GM19023 (cell line): ENCODE data around the gene SAMD10.
"Not testable (repeated sequence)": the region's sequence is repeated elsewhere in the genome, so short reads cannot be mapped to it uniquely, and the experiment has no call there.

Experiments used
- ATAC-seq: cut with Tn5 transposase; IDR thresholded peaks from one replicate; pipeline ENCODE4 v1.9.1; 2021; ENCODE audit warnings: mild to moderate bottlenecking, moderate library complexity; ENCODE audit not compliant: unreplicated experiment

The SAMD10 gene

DNA sequence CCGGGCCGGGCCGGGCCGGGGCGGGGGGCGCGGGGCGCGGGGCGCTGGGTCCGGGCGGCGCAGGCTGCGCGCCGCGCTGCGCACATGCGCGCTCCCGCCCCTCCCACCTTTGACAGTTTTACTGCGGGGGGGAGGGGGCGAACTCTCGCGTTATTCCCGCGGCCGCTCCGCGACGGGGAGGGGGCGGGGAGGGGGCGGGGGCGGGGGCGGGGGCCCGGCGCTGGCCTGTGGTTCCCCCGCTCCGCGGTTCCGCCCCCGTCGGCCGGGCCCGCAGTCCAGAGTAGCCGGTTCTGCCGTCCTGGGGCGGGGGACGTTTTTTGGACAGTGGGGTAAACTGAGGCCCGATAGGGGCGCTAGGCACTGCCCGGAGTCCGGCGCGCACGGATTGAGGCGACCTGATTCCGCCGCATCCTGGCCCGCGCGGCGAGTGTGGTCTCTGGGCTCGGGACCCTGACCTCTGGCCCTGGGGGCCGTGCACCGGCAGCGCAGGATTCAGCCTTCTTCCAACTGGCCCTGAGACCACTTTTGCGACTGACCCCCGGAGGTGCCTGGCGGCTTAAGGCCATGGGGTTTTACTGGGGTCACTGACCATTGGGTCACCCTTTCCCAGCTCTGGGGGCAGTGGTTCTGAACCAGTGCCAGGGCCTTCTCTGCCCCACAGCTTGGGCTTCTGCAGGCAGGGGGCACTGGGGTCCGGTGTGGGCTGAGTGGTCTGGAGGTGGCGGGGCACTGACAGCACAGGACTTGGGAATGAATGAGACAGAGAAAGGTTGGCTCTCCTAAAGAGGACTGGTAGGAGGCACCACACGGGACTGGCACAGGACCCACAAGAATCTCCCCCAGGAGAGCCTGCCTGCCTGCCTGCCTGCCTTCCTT, 9.4 kb downstream of the SAMD10 start, which contains the start of gene ZNF512B:
Gene ZNF512B, minus strand, starts transcription at position 93 of the 876 bp plus-strand sequence. CDS start 1,980 bp downstream, outside the sequence.
- ATAC-seq, result no peak

GRCh38 chr20:63968928-63969760, 10.3 kb downstream of the SAMD10 start:
- ATAC-seq, result no peak

DNA sequence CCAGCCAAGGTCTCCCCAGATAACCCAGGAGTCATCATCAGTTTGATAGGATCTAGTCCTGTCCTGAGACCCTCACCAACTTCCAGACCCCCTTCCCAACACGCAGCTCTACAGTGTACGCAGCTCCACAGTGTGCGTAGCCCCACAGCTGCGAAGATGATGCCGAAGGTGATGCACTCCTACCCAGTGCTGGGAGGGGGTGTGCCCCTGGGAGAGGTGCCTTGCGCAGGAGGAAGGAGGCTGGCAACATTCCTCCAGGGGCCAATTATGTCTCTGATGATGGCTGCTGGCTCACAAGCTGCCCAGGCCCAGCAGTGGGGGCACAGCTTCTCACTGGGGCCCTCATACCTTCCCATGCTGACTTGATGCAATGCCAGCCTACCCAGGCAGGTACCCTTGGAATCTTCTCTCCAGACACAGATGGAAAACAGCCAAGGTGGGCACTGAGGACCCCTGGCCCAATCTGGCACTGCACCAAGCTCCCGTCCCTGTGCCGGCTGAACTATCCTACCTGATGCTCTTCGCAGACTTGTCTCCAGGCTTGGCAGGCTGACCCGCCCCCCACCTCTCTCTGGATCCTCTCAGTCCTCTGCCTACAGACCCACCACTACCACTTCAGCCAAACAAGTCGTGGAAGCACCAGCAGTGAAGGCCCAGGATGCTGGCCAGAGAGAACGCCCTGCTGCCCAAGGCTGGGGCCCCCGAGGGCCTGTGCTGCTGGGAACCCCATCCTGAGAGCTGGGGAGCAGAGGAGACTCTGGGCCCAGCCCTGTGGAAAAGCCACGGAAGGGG, 11.1 kb downstream of the SAMD10 start:
- ATAC-seq, result no peak

DNA sequence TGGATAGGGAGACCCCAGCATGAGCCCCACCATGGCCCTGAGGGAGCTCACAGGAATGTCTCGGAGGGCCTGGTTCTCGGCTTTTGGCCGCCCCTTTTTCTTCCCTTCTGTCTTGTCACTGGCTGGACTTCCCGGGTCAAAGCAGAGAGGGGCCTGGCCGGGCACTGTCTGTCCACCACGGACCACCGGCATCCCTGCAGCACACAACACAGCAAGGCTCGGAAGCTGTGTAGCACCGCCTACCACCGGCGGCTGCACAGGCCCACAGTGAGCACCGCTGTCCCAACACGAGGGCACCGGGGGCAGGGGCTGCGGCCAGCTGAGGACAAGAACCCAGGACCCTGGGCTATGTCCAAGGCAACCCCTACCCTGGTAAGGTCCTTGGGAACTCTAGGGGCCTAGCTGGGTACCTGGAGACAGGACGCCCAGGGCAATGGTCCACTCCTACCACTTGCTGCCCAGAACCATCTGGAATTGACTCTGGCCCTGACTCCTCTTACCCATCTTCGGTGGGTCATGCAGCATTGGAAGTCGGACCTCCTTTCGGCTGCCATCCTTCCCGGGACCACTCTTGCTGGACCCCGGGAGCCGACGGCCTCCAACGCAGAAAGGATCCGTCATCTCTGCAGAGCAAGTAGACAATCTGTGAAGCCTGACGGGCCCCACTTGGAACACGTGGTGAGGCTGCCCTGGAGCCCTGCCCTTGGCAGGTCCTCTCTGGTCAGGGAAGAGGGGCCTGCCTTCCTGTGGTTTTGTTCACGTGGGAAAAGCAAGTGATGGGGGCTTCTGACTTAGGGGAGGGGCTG, 11.9 kb downstream of the SAMD10 start:
- ATAC-seq, result no peak

DNA sequence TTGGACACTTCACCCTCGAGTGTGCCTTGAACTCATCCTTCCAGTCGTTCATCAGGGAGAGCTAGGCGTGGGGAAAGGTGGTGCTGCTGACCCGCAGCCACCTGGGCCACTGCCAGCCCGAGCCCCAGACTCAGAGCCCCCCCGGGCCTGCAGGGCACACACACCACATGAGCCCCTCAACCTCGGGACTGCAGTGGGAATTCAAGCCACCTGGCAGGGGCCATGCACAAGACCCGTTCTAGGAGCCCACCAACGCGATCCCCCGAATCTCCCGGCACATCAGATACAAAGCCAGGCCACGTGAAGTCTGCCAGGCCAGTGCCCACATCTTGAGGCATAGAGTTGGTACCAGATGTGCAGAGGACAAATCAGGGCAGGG, 12.5 kb downstream of the SAMD10 start:
- no peak for ATAC-seq

GRCh38 chr20:63966172-63966943, 13.1 kb downstream of the SAMD10 start:
- ATAC-seq, result no peak

GRCh38 chr20:63964412-63964811, 15.0 kb downstream of the SAMD10 start:
- ATAC-seq, result no peak

DNA sequence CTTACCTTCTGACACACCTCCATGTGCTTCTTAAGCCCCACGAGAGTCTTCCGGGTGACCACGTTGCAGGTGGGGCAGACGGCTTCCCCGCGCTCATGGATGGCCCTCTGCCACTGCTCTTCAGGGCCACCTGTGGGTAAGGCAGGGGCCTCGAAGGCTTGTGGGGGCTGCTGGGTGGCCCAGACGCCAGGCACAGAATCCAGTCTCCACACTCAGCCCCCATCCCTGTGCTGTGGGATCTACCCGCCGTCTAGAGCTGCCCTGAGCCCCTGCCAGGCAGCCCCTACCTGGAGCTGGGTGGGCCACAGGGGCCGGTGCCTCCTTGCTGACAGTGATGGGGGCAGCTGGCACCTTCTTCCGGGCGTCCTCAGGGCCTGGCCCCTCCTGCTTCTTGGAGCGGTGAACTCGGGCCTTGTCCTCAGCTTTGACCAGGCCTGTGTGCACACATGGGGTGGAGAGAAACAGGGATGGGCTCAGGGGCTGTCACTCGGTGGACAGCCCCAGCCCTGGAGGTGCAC, 15.6 kb downstream of the SAMD10 start:
- no peak for ATAC-seq

GRCh38 chr20:63963348-63963741, 16.1 kb downstream of the SAMD10 start:
- ATAC-seq, result no peak

- no peak for ATAC-seq
These were observed 16.8 kb downstream of the SAMD10 start for GRCh38 chr20:63962426-63963347.

GRCh38 chr20:63961664-63962425, 17.6 kb downstream of the SAMD10 start:
- ATAC-seq, result no peak

DNA sequence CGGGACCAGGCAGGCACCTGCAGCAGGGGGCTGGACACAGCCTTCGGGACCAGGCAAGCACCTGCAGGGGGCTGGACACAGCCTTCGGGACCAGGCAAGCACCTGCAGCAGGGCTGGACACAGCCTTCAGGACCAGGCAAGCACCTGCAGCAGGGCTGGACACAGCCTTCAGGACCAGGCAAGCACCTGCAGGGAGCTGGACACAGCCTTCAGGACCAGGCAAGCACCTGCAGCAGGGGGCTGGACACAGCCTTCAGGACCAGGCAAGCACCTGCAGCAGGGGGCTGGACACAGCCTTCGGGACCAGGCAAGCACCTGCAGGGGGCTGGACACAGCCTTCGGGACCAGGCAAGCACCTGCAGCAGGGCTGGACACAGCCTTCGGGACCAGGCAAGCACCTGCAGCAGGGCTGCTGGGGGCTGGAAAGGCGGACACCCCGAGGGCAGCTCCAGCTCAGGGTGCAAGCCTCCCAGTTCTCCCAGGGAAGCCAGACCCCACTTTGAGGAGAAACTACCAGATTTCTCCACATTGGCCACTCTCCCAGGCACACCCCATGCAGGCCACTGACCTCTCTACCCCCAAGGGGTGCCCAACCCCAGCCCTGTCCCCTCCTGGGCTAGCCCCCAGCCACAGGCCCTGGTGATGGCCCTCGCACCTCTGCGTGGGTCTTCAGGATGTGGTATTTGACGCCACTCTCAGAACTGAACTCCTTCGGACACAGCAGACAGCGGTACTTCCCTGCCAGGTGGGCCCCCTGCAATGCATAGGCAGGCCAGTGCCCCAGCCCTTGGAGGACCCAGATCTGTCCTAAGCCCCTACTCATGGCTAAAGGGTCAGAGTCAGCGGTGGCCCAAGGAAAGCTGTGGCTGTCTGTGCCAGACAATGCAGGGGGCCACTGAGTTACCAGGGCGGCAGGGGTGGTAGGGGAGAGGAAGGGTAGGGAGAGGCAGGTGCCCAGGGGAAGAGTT, 18.5 kb downstream of the SAMD10 start:
- not testable (repeated sequence) for ATAC-seq

GRCh38 chr20:63959699-63960075, 19.8 kb downstream of the SAMD10 start:
- no peak for ATAC-seq

DNA sequence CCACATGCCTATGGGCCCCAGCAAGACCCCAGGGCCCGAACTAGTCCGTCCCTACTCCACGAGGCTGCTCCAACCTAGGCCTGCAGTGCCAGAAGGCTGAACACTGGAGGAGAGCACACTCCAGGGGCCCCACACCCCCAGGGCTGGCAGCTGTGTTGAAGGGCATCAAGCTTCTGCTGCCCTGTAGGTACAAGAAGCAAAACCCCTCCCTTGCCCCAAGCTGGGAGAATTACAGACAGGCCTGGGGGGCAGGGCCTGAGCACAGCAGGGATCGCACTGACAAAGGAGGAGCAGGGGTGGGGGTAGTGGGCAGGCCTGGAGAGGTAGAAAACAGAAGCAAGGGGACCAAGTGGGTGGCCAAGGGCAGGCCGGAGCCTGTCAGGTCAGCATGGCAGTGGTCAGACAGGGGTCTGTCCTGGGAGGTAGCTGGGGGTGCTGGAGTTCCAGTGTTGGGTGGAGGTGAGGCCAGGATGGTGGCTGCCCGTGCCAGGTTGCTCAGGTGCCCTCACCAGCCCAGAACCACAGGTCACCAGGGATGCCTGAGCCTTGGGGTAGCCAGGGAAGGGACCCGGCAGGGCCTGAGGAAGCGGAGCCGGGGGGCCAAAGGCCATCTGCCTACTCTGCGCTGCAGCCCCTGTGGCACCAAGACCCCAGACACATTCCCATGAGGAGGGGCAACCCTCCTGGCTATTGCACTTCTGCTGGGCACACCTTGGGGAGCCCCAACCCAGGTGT, 20.3 kb downstream of the SAMD10 start:
- no peak for ATAC-seq

DNA sequence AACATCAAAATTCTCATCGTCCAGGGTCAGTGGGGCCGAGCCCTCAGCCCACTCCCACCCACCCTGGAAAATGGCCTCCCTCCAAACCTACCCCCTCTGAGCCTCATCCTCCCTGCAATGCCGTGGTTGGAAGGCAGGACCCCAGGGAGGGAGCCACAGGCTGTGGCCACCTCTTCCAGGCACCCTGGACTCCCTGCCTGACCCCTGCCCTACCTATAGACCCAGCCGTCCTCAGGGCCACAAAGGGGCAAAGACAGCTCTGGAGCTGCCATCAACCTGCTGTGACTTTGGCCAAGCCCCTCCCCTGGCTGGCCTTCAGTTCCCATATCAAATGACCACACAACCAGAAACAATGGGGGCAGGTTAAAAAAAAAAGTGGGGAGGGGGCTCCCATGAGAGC, 21.0 kb downstream of the SAMD10 start:
- no peak for ATAC-seq
